Neural crest cell (in vitro differentiated cells): Measurements from ENCODE around the gene SND1. TPM values are rescaled to one million over a fixed set of nuclear protein-coding genes. Genes with fewer than 3 reads are reported as not detected.

Experiments
- DNase-seq: peaks from one replicate; pipeline ENCODE4 v3.0.0; 2021; ENCODE audit warnings: low read depth, mixed read lengths, low spot score
- H3K27ac Mint-ChIP-seq: one replicate; pipeline ENCODE4 v1.8.0; 2021; ENCODE audit warnings: mild to moderate bottlenecking, mixed read lengths; ENCODE audit not compliant: unreplicated experiment
- H3K27me3 Mint-ChIP-seq: 2 replicates; pipeline ENCODE4 v1.8.0; 2021; ENCODE audit warnings: low read depth, mild to moderate bottlenecking, mixed read lengths
- H3K36me3 Mint-ChIP-seq: 2 replicates; pipeline ENCODE4 v1.8.0; 2021; ENCODE audit warnings: low read depth, mild to moderate bottlenecking, mixed read lengths
- H3K4me1 Mint-ChIP-seq: 2 replicates; pipeline ENCODE4 v1.8.0; 2021; ENCODE audit warnings: mixed read lengths
- H3K4me3 Mint-ChIP-seq: one replicate; pipeline ENCODE4 v1.8.0; 2021; ENCODE audit warnings: mild to moderate bottlenecking, mixed read lengths
- H3K9me3 Mint-ChIP-seq: 2 replicates; pipeline ENCODE4 v1.8.0; 2021; ENCODE audit warnings: mixed read lengths
- CTCF ChIP-seq: fragments of 200-600 bp; sonication (generic); conservative IDR thresholded peaks from 2 replicates; pipeline ENCODE4 v1.5.0; 2021; ENCODE audit warnings: antibody characterized with exemption, mild to moderate bottlenecking
- total RNA-seq: library from RNA; stranded (reverse); gene quantifications from 2 replicates; pipeline ENCODE4 v1.2.1, GENCODE V29; 2021

The SND1 gene
- total RNA-seq, 1 donor from 2014 or later, result 184 TPM

GRCh38 chr7:127815631-127816145, 163.7 kb downstream of the SND1 start:
- Mint-ChIP-seq H3K4me1 (peaks cover 17% of the 10 kb centered on the region), H3K27ac (peak overlapping the region; percentile 76), H3K4me3 (no peak overlapping the region), H3K27me3 (no peaks in the 10 kb centered on the region), H3K9me3 (no peaks in the 10 kb centered on the region), H3K36me3 (peaks cover 6% of the 10 kb centered on the region)
- no peak for DNase-seq
- TF ChIP-seq CTCF, result no peak

GRCh38 chr7:127816354-127817190, 164.6 kb downstream of the SND1 start:
- H3K27me3 Mint-ChIP-seq, result no peaks in the 10 kb centered on the region
- no peak overlapping the region for H3K4me3 Mint-ChIP-seq
- H3K9me3 Mint-ChIP-seq, result no peaks in the 10 kb centered on the region
- DNase-seq, result no peak
- peaks cover 6% of the 10 kb centered on the region for H3K36me3 Mint-ChIP-seq
- H3K27ac Mint-ChIP-seq, result no peak overlapping the region
- TF ChIP-seq CTCF, result no peak
- peaks cover 21% of the 10 kb centered on the region for H3K4me1 Mint-ChIP-seq

- H3K4me1 Mint-ChIP-seq, result peaks cover 16% of the 10 kb centered on the region
- peaks cover 6% of the 10 kb centered on the region for H3K36me3 Mint-ChIP-seq
- no peak overlapping the region for H3K4me3 Mint-ChIP-seq
- DNase-seq, result no peak
- TF ChIP-seq CTCF, result no peak
- H3K27me3 Mint-ChIP-seq, result no peaks in the 10 kb centered on the region
- H3K9me3 Mint-ChIP-seq, result no peaks in the 10 kb centered on the region
- no peak overlapping the region for H3K27ac Mint-ChIP-seq
Measured at GRCh38 chr7:127817466-127817865, 165.5 kb downstream of the SND1 start.

- DNase-seq, result no peak
- Mint-ChIP-seq H3K27ac (no peak overlapping the region), H3K9me3 (no peaks in the 10 kb centered on the region), H3K36me3 (peaks cover 6% of the 10 kb centered on the region), H3K27me3 (no peaks in the 10 kb centered on the region), H3K4me1 (peaks cover 16% of the 10 kb centered on the region), H3K4me3 (no peak overlapping the region)
- no peak for TF ChIP-seq CTCF
Measured at GRCh38 chr7:127818306-127818705, 166.3 kb downstream of the SND1 start.

GRCh38 chr7:127819975-127820731, 168.2 kb downstream of the SND1 start:
- Mint-ChIP-seq H3K9me3 (no peaks in the 10 kb centered on the region), H3K36me3 (peaks cover 4% of the 10 kb centered on the region), H3K4me3 (no peak overlapping the region), H3K27ac (peak overlapping the region; percentile 65), H3K4me1 (peaks cover 16% of the 10 kb centered on the region), H3K27me3 (no peaks in the 10 kb centered on the region)
- no peak for DNase-seq
- no peak for TF ChIP-seq CTCF
